GM18526 (cell line): ENCODE data around the gene PLCB1.

ENCODE experiments used
- POLR2A ChIP-seq: IDR thresholded peaks from 3 replicates; pipeline ENCODE4 v1.6.1; 2011; ENCODE audit not compliant: insufficient read length; ENCODE audit errors: extremely low read depth

PLCB1 gene

GRCh38 chr20:8231038-8231437 is 99.0 kb downstream of the PLCB1 start:
- no peak for TF ChIP-seq POLR2A

DNA sequence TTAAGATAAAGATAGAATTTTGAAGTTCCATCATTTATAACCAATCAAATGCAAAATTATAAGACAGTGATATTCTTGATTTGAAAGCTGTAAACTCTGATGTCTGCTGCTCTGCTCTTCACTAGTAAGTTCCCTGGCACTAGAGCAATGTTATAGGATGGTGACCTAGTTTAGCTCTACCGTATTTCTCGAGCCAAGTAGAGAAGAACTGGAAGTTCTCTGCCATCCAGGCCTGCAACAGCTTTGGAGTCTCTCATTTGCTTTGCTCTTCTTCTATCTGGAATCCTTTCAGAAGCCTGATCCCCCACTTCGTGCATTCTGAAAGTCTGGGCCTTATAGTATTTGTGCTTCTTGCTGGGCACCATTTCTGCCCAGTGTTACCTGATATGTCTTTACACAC is 100.3 kb downstream of the PLCB1 start:
- TF ChIP-seq POLR2A = no peak

- no peak for TF ChIP-seq POLR2A
Observed at GRCh38 chr20:8234580-8234979, 102.5 kb downstream of the PLCB1 start.

DNA sequence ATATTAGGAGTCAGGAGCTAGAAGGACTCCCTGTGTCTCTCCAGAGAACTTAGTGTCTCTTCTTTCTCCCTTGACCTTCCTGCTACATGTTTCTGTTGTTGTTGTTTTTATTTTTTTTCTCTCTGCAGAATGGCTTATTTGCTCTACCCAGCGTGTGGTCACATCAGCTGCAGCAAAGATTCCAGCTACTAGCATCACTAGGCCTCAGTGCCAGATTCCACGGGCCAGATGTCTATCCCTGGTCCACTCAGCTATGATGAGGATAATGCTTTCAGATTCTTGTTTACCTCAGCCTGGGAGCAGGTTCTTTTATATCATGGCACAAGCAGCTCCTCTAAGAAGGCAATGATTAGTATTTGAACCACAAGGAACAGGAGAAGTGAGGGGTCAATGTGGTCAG is 110.0 kb downstream of the PLCB1 start:
- no peak for TF ChIP-seq POLR2A

DNA sequence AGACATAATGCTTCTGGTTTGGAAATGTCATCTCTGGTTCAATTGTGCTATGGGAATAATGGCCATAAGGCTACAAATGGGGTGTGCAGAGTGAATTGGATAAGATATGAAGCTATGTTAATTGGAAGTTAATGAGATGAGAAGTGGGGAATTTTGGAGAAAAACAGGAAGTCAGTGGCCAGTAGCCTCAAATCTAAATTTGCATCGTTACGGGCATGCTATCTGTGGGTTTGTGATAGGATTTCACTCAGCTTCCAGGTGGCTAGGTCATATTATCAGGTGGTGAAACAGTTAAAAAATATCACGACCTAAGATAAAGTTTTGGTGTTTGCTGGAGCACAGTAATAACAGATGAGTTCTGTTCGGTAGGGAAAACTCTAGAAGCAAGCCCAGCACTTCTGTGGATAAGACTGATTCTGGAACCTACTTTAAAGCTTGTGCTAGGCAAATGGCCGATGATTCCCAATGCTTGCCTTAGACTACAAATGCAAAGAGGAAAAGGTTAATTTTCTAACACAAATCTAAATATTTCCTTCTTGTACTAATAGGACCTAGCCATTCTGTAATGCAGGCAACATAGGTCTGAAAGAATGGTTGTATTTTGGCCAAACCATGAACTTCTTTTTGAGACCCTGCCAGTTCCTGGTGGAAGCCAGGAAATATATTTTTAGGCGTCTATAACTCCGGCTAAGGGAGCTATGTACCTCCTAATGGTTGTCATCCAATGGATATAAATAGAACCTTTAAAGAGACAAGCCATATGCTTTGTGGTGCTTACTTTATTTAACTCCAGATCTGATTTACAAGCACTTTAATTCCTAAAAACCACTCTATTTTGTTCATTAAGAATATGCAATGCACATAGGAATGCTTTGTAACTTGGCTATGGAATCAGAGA is 111.0 kb downstream of the PLCB1 start:
- no peak for TF ChIP-seq POLR2A

- TF ChIP-seq POLR2A = no peak
Observed at GRCh38 chr20:8244637-8245036, 112.6 kb downstream of the PLCB1 start.

- TF ChIP-seq POLR2A = no peak
Observed at GRCh38 chr20:8246153-8246552, 114.1 kb downstream of the PLCB1 start.

GRCh38 chr20:8246716-8247115 is 114.7 kb downstream of the PLCB1 start:
- TF ChIP-seq POLR2A = no peak

GRCh38 chr20:8248051-8248450 is 116.0 kb downstream of the PLCB1 start:
- TF ChIP-seq POLR2A = no peak

DNA sequence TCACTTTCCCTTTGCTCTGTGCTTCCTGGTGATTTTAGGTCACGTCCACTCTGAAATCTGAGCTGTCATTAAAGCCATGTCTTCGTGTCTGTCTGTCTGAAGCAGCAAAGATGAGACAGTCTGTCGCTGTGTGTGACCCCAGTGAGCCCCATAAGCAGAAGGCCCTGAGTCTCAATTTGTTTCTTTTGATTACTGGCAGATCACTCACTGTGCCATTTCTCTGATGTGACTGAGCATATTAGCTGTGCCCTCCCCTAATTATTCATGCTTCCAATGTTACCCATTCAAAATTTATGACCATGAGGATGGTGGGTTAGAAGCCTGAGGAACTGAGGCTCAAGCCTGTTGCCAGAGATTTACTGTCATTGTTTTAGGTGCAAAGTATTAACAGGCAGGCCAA is 117.6 kb downstream of the PLCB1 start:
- TF ChIP-seq POLR2A = no peak

DNA sequence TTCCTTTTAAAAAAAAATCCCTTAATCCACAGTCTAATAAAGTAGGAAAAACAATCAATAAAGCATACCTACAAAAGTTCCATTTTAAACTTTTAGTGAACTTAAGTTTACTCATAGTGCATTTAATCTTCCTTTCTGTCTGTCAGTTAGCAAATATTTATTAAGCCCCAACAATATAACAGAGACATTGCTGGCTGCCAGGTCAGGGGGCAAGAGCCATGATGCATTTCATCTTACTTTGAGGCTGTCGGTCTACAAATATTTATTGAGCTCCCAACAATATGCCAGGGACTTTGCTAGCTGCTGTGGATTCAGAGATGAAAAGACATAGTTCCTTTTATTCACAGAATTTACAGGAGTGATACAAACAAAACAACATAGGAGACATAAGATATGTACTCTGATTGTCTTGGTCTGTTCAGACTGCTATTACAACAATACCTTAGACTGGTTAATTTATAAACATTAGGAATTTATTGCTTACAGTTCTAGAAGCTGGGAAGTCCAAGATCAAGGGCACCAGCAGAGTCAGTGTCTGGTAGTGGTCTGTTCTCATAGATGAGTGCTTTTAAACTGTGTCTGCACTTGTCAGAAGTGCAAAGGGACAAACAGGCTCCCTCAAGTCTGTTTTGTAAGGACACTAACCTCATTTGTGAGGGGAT is 118.6 kb downstream of the PLCB1 start:
- no peak for TF ChIP-seq POLR2A

DNA sequence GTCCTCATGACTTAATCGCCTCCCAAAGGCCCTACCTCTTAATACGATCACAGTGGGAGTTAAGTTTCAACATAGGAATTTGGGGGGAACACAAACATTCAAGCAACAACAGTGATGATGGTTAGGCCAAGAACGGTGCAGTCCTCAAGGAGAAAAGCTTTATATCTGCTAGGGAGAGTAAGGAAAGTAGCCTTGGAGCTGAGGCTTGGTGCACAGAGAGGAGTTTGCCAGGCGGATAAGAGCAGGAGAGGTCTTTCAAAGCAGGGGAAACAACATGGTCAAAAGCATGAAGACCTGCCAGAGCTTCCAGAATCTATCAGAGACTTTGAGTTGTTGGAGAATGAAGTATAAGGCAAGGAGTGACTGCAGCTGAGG is 119.1 kb downstream of the PLCB1 start:
- no peak for TF ChIP-seq POLR2A

DNA sequence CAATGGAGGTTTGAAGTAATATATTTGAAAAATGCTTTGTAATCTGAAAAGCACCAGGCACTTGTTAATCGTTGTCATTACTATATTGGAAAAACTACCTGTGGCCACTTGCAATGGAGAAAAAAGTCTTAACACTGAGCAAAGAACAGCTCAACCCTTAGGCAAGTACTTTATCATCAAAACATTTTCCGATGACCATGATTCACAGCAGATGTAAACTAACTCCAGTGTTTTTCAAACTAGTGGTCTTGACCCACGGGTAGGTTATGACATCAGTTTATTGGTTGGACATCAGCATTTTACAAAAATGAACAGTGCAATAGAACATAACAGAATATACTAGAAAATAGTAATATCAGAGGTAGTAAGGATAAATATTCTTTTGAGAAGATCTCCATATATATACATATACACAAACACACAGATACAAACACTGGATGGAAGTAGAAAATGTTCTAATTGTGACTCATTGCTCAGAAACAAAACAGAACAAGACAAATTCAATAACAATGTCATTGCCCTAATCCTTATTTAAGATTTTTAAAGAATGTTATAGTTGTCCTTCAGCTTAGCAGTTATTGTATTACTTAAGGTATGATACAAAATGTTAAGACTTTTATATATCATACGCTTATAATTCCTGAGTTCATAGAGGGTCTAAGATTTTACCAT is 123.0 kb downstream of the PLCB1 start:
- no peak for TF ChIP-seq POLR2A

- no peak for TF ChIP-seq POLR2A
Observed at GRCh38 chr20:8255945-8256632, 124.0 kb downstream of the PLCB1 start.

GRCh38 chr20:8260837-8261251 is 128.8 kb downstream of the PLCB1 start:
- no peak for TF ChIP-seq POLR2A
